ENCODE results near the gene DOCK11.
A peak's percentile ranks its signal among the peaks of the same experiment; 100 is the strongest.

Gene DOCK11

GRCh38 chrX:118530219-118530911 is 34.8 kb downstream of the DOCK11 start:
- no peak overlapping the region for H3K4me3 ChIP-seq (ENCODE audit: extremely low read depth, insufficient read depth, low read length, poor library complexity, severe bottlenecking)
- H3K27ac ChIP-seq (ENCODE audit: low read depth, low read length, severe bottlenecking) = no peak overlapping the region
- no peaks in the 10 kb centered on the region for H3K4me1 ChIP-seq (ENCODE audit: control insufficient read depth, insufficient read depth, low read length, poor library complexity, severe bottlenecking)
- H3K36me3 ChIP-seq (ENCODE audit: control insufficient read depth, insufficient read depth, low read length) = no peaks in the 10 kb centered on the region
- WGBS, 2 experiments (ENCODE audit: insufficient coverage in 2 of 2) = 82 to 100% methylated on average over 1 to 2 of the region's 3 CpGs
- H3K9me3 ChIP-seq (ENCODE audit: control insufficient read depth, low read length) = no peaks in the 10 kb centered on the region

- WGBS, 2 experiments (ENCODE audit: insufficient coverage in 2 of 2) = 79 to 83% methylated on average over 2 of the region's 9 CpGs
- Histone ChIP-seq H3K36me3 (ENCODE audit: control insufficient read depth, insufficient read depth, low read length) (no peaks in the 10 kb centered on the region), H3K27ac (ENCODE audit: low read depth, low read length, severe bottlenecking) (no peak overlapping the region), H3K9me3 (ENCODE audit: control insufficient read depth, low read length) (no peaks in the 10 kb centered on the region), H3K4me1 (ENCODE audit: control insufficient read depth, insufficient read depth, low read length, poor library complexity, severe bottlenecking) (peaks cover 5% of the 10 kb centered on the region), H3K4me3 (ENCODE audit: extremely low read depth, insufficient read depth, low read length, poor library complexity, severe bottlenecking) (no peak overlapping the region)
These were observed 39.3 kb downstream of the DOCK11 start for GRCh38 chrX:118534716-118535493.

GRCh38 chrX:118536204-118536603 is 40.6 kb downstream of the DOCK11 start:
- Histone ChIP-seq H3K36me3 (ENCODE audit: control insufficient read depth, insufficient read depth, low read length) (no peaks in the 10 kb centered on the region), H3K9me3 (ENCODE audit: control insufficient read depth, low read length) (no peaks in the 10 kb centered on the region), H3K4me1 (ENCODE audit: control insufficient read depth, insufficient read depth, low read length, poor library complexity, severe bottlenecking) (peaks cover 5% of the 10 kb centered on the region), H3K27ac (ENCODE audit: low read depth, low read length, severe bottlenecking) (no peak overlapping the region), H3K4me3 (ENCODE audit: extremely low read depth, insufficient read depth, low read length, poor library complexity, severe bottlenecking) (no peak overlapping the region)
- WGBS, 2 experiments (ENCODE audit: insufficient coverage in 2 of 2) = no CpG with 5 or more reads among the region's 2 CpGs

- WGBS, 2 experiments (ENCODE audit: insufficient coverage in 2 of 2) = 31 to 50% methylated on average over 1 to 2 of the region's 6 CpGs
- Histone ChIP-seq H3K4me3 (ENCODE audit: extremely low read depth, insufficient read depth, low read length, poor library complexity, severe bottlenecking) (no peak overlapping the region), H3K36me3 (ENCODE audit: control insufficient read depth, insufficient read depth, low read length) (no peaks in the 10 kb centered on the region), H3K9me3 (ENCODE audit: control insufficient read depth, low read length) (no peaks in the 10 kb centered on the region), H3K27ac (ENCODE audit: low read depth, low read length, severe bottlenecking) (peak overlapping the region; percentile 75), H3K4me1 (ENCODE audit: control insufficient read depth, insufficient read depth, low read length, poor library complexity, severe bottlenecking) (peaks cover 5% of the 10 kb centered on the region)
These were observed 41.3 kb downstream of the DOCK11 start for GRCh38 chrX:118536687-118537461.

DNA sequence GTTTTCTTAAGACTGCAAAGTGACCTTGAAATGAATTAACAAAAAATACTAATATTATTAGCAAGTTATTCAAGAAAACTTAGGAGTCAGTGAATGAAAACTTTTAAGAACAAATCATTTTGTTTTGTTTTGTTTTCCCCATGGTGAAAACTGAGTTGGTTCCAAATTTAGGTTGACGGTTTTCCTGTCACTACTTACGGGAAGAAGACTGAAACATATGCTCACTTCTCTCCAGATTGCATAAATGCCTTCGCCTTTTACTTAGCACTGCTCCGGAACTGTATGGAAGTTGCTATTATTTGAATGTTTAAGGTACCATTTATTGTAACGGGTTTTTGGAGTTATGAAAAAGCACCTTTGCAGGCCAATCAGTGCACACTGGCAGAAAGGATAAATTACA is 42.8 kb downstream of the DOCK11 start:
- H3K27ac ChIP-seq (ENCODE audit: low read depth, low read length, severe bottlenecking) = no peak overlapping the region
- H3K4me1 ChIP-seq (ENCODE audit: control insufficient read depth, insufficient read depth, low read length, poor library complexity, severe bottlenecking) = peaks cover 5% of the 10 kb centered on the region
- no peaks in the 10 kb centered on the region for H3K36me3 ChIP-seq (ENCODE audit: control insufficient read depth, insufficient read depth, low read length)
- H3K9me3 ChIP-seq (ENCODE audit: control insufficient read depth, low read length) = no peaks in the 10 kb centered on the region
- WGBS, 2 experiments (ENCODE audit: insufficient coverage in 2 of 2) = 86% methylated on average over 1 of the region's 5 CpGs; no CpG with 5 or more reads in 1 of the 2 experiments
- H3K4me3 ChIP-seq (ENCODE audit: extremely low read depth, insufficient read depth, low read length, poor library complexity, severe bottlenecking) = no peak overlapping the region

GRCh38 chrX:118540342-118540741 is 44.7 kb downstream of the DOCK11 start:
- H3K4me1 ChIP-seq (ENCODE audit: control insufficient read depth, insufficient read depth, low read length, poor library complexity, severe bottlenecking) = peaks cover 5% of the 10 kb centered on the region
- H3K36me3 ChIP-seq (ENCODE audit: control insufficient read depth, insufficient read depth, low read length) = no peaks in the 10 kb centered on the region
- no peaks in the 10 kb centered on the region for H3K9me3 ChIP-seq (ENCODE audit: control insufficient read depth, low read length)
- 100% methylated on average over 2 of the region's 4 CpGs; no CpG with 5 or more reads in 1 of the 2 experiments for WGBS, 2 experiments (ENCODE audit: insufficient coverage in 2 of 2)
- no peak overlapping the region for H3K4me3 ChIP-seq (ENCODE audit: extremely low read depth, insufficient read depth, low read length, poor library complexity, severe bottlenecking)
- H3K27ac ChIP-seq (ENCODE audit: low read depth, low read length, severe bottlenecking) = no peak overlapping the region

- Histone ChIP-seq H3K4me3 (ENCODE audit: extremely low read depth, insufficient read depth, low read length, poor library complexity, severe bottlenecking) (no peak overlapping the region), H3K9me3 (ENCODE audit: control insufficient read depth, low read length) (no peaks in the 10 kb centered on the region), H3K27ac (ENCODE audit: low read depth, low read length, severe bottlenecking) (no peak overlapping the region), H3K4me1 (ENCODE audit: control insufficient read depth, insufficient read depth, low read length, poor library complexity, severe bottlenecking) (peaks cover 5% of the 10 kb centered on the region), H3K36me3 (ENCODE audit: control insufficient read depth, insufficient read depth, low read length) (no peaks in the 10 kb centered on the region)
- 82 to 100% methylated on average over 2 of the region's 3 CpGs for WGBS, 2 experiments (ENCODE audit: insufficient coverage in 2 of 2)
These were observed 45.9 kb downstream of the DOCK11 start for GRCh38 chrX:118541482-118541881.

- Histone ChIP-seq H3K27ac (ENCODE audit: low read depth, low read length, severe bottlenecking) (no peak overlapping the region), H3K4me3 (ENCODE audit: extremely low read depth, insufficient read depth, low read length, poor library complexity, severe bottlenecking) (no peak overlapping the region), H3K36me3 (ENCODE audit: control insufficient read depth, insufficient read depth, low read length) (no peaks in the 10 kb centered on the region), H3K9me3 (ENCODE audit: control insufficient read depth, low read length) (no peaks in the 10 kb centered on the region), H3K4me1 (ENCODE audit: control insufficient read depth, insufficient read depth, low read length, poor library complexity, severe bottlenecking) (no peaks in the 10 kb centered on the region)
- no CpG with 5 or more reads among the region's 5 CpGs for WGBS, 2 experiments (ENCODE audit: insufficient coverage in 2 of 2)
These were observed 49.9 kb downstream of the DOCK11 start for GRCh38 chrX:118545510-118545909.

DNA sequence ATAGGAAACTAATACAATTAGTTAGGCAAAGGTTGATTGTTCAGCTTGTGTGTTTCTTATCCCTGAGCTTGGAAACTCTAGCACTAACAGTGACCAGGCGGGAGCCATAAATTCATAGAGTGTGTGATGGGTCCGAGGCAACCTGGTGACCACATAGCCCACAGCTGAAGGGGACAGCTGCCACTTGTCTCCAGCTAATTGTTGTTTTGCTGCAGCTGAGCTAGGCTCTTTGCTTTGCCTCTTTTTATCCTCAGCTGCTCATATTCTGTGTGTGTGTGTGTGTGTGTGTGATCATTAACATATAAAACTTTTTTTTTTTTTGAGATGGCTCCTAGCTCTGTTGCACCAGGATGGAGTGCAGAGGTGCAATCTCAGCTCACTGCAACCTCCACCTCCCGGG is 53.2 kb downstream of the DOCK11 start:
- Histone ChIP-seq H3K4me3 (ENCODE audit: extremely low read depth, insufficient read depth, low read length, poor library complexity, severe bottlenecking) (no peak overlapping the region), H3K4me1 (ENCODE audit: control insufficient read depth, insufficient read depth, low read length, poor library complexity, severe bottlenecking) (peaks cover 2% of the 10 kb centered on the region), H3K27ac (ENCODE audit: low read depth, low read length, severe bottlenecking) (no peak overlapping the region), H3K9me3 (ENCODE audit: control insufficient read depth, low read length) (no peaks in the 10 kb centered on the region), H3K36me3 (ENCODE audit: control insufficient read depth, insufficient read depth, low read length) (no peaks in the 10 kb centered on the region)
- 80% methylated on average over 1 of the region's 3 CpGs; no CpG with 5 or more reads in 1 of the 2 experiments for WGBS, 2 experiments (ENCODE audit: insufficient coverage in 2 of 2)

GRCh38 chrX:118550792-118551191 is 55.2 kb downstream of the DOCK11 start:
- no peak overlapping the region for H3K27ac ChIP-seq (ENCODE audit: low read depth, low read length, severe bottlenecking)
- no peak overlapping the region for H3K4me3 ChIP-seq (ENCODE audit: extremely low read depth, insufficient read depth, low read length, poor library complexity, severe bottlenecking)
- no peaks in the 10 kb centered on the region for H3K36me3 ChIP-seq (ENCODE audit: control insufficient read depth, insufficient read depth, low read length)
- no peaks in the 10 kb centered on the region for H3K9me3 ChIP-seq (ENCODE audit: control insufficient read depth, low read length)
- H3K4me1 ChIP-seq (ENCODE audit: control insufficient read depth, insufficient read depth, low read length, poor library complexity, severe bottlenecking) = peaks cover 2% of the 10 kb centered on the region
- WGBS, 2 experiments (ENCODE audit: insufficient coverage in 2 of 2) = 86% methylated on average over 1 of the region's 2 CpGs; no CpG with 5 or more reads in 1 of the 2 experiments

Measured in mesodermal cell (in vitro differentiated cells).